ENCODE measurements around the gene VSX2.
A peak's percentile ranks its signal among the peaks of the same experiment; 100 is the strongest.

Gene VSX2

DNA sequence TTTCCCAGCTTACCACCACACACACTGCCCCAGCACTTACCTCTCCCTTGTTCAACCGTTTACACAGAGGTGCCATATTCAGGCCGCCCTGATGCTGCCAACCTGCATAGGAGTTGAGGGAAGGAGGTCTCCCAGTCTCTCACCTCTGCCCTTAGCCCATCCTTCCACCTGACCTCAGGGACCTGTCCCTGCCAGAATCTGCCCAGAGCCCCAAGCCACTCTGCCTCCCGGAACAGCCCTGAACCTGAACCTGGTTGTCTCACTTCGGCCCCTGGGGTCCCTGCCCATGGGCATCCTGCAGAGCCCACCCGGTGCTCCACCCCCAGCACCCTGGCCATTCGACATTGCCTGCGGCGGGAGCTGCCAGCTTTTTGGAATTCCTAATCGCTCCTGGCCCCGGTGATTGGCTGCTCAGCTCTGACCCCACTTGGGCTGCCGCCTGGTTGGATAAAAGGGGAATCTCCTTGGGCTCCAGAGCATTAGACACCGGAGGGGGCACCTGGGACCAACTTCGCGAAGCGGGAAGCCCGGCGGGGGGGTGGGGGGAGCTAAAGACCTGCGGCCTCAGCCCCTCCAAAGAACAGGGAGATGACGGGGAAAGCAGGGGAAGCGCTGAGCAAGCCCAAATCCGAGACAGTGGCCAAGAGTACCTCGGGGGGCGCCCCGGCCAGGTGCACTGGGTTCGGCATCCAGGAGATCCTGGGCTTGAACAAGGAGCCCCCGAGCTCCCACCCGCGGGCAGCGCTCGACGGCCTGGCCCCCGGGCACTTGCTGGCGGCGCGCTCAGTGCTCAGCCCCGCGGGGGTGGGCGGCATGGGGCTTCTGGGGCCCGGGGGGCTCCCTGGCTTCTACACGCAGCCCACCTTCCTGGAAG, at the start of gene VSX2:
Gene VSX2 (plus strand): TSS at position 476 of the 874 bp plus-strand sequence. CDS start 113 bp downstream, at position 589.
- no peak for DNase-seq (ENCODE audit: low spot score)

DNA sequence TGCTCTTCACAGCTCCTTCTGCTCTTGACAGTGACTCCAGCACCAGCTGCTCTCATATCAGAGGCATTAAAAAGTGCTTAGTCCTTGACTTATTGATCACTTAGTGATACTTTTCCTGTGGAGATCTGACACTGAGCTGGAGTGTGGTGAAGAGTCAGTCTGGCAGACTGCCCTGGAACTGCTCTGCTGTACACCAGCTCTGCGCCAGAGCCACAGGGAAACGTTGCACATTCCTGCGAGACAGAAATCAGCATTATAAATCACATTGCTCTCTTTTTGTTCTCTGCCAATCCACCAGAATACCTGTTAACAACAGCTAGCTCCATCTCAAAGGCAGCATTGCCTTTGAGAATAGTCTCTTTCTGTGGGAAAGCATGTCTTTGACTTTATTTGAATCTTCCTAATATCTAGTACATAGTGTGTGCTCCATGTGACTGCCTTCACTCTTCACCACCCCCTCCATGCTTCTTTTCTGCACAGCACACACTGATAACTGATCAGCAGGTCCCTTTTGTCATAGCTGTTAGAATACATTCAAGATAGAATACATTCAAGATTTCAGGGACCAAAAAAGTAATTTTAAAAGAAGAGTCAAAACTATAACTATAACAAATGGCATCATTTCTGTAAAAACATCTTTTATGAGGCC, 48.2 kb upstream of the VSX2 start:
- no peak for DNase-seq (ENCODE audit: low spot score)

DNA sequence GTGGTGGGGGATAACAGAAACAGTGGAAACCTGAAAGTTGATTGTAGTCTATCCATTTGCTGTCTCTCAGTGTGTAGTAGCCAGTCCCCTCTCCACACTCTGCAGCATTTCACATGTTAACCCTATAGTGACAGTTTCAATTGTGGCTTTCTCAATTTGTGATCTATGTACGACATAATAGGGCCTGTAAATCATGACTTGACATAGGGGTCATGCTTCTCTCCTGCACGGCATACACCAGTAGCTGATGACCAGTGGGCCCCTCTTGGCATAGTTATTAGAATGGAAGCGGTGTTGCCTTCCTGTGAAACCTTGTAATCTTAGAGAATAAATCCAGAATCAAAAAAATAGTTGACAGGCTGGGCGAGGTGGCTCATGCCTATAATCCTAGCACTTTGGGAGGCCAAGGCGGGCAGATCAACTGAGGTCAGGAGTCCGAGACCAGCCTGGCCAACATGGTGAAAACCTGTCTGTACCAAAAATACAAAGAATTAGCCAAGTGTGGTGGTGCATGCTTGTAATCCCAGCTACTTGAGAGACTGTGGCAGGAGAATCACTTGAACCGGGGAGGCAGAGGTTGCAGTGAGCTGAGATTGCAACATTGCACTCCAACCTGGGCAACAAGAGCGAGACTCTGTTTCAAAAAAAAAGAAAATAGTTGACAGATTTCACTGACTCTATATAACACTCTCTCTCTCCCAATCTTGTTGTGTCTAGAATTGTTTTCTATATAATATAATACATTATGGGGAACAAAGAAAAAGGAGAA, 44.6 kb upstream of the VSX2 start:
- no peak for DNase-seq (ENCODE audit: low spot score)

DNA sequence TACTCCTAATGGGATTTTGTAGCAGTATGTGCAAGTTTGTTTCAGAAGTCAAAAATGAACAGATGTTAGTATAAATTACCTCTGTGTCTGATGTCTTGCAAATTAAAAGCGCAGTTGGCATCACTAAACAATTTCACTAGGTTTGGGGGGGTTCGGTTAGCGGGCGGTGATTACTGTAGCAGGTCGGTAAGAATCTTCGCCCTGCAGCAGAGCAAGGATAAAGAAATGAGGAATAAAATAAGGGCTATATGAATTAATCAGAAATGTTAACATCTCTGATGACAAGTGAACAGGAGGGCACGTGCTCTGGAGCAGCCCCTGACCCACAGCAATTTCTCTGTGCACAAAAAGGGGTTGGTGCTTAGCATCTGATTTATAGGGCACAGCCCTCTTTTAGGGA, 43.6 kb upstream of the VSX2 start:
- no peak for DNase-seq (ENCODE audit: low spot score)

DNA sequence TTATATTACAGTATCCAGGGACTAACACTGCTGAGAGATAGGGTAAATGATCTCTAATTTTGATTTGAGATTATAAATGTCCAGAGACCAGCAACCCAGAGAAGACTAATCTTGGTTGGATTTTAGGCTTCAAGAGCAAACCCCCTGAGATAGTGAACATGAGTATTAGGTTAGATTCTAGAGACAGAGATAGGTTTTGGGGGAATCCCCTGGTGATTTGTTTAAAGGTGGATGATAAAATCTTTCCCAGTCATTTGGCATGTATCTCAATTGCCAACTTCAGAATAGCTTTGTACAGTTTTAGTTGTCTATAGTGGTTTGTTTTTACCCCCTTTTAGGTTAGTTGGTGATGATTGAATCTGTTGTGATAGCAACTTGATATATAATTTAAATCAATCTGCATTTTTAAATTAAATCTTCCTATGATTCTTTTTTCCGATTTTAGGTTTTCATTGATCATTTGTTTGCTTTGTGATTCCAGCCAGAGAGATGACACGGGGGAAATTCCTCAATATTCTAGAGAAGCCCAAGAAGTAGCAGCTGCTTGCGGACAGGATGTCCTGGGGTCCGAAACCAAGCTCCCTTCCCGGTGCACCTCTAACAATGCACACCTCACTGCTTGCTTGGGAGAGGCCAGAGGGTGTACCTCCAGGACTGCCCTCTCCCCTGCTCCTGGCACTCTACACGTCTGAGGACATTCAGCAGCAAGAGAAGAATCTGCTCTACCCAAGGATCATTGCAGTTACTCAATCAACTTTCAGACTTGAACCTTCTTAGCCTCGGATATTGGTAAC, 40.6 kb upstream of the VSX2 start:
- no peak for DNase-seq (ENCODE audit: low spot score)

DNA sequence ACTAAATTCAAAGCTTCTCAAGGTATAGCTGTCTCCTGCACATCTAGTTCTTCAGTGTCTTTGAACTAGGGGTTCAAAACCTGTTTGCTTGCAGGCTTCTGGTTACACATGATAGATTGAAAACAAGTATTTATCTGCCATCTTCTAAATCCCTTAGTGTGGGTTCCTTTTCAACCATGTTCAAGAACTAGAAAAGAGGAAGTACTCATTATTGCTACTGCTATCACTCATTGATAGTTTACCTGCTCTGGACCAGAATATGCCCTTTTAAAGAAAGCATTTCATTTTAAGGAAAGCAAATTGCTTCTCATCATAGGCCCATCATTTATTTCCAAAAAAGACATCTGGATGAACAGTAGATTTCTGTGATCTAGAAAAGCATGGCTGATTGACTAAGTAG, 37.1 kb upstream of the VSX2 start:
- DNase-seq (ENCODE audit: low spot score): no peak

DNA sequence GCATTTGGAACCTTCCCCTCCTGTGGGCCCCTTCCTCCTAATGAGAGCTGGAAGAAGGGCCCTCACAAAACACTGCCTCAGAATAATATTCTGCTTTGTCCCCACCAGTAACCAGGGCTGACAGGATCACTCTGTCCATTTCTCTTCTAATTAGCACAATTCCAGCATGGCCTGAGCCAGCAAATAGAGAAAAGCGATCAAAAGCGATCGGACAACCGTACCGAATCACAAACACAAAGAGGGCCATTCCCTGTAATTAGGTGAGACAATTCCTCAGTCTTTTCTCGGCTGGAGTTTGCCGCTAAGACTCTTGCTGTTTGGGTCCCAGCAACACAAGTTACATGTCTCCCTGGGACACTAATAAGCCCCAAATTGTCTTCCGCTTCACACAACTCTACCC, 35.6 kb upstream of the VSX2 start:
- DNase-seq (ENCODE audit: low spot score): no peak

DNA sequence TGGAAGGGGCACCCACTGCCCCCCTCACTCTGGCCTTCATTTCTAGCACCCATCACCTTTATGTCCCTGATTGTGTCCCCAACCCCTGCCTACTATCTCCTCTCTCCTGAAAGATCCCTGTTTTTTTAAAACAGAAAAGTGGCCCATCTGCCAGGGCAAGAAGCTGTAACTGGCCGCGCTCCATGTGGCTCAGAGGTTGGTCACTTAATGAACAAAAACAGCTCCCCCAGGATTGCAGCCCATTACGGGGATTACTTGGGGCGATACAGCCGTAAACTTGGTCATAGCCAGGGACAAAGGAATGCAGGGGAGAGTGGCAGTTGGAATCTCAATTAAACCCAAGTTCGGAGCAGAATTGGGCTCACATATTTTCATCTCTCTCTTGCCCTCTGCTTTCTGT, 34.8 kb upstream of the VSX2 start:
- no peak for DNase-seq (ENCODE audit: low spot score)

DNA sequence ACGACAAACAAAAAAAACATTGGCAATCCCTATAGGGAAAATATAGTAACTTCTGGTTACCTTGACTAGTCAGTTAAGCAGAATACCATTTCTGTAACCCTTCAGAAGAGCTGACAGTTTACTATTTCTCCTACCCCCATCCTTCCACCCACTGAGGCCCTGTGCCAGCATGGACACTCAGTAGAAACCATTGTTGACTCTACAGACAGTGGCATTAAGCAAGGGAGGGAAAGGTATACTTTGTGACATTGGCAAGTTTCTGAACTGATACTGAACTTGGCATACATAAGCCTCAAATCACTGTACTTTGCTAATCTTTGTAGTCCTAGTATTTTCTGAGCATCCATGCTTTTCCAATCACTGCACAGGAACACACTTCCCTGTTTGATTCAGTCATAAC, 33.4 kb upstream of the VSX2 start:
- no peak for DNase-seq (ENCODE audit: low spot score)

DNA sequence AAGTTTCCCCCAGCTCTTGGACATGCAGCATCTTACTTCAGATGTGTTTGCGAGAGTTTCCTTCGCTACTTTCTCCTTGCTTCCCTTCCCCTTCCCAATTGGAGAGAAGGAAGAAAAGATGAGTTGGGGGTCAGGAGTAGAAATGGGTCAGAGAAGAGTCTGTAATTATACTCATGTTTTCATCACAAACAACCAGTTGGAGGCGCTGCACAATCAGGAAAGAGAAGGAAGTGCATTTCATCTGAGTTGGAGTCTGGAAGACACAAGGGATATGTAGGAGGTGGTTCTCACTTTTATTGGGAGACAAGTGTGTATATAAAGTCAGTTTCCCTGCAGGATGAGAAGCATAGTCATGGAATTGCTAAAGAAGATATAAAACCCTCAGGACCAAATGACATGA, 31.3 kb upstream of the VSX2 start:
- DNase-seq (ENCODE audit: low spot score): no peak

DNA sequence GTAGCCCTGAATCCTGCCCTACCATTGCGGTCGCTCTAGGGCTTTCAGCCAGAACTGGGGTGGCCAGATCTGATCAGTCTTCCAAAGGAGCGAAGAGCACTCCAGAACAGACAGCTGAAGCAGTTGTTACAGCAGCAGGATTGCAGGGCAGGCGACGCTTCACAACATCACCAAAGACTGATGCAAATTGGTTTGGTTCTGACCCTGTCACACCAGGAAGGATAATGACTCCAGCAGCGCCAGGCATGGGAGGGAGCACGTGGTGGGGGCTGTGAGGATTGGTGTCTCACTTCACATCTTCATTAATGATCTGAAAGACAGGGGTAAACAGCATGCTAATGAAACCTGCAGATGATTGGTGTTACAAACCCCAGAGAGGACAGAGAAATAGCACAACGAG, 30.6 kb upstream of the VSX2 start:
- no peak for DNase-seq (ENCODE audit: low spot score)

DNA sequence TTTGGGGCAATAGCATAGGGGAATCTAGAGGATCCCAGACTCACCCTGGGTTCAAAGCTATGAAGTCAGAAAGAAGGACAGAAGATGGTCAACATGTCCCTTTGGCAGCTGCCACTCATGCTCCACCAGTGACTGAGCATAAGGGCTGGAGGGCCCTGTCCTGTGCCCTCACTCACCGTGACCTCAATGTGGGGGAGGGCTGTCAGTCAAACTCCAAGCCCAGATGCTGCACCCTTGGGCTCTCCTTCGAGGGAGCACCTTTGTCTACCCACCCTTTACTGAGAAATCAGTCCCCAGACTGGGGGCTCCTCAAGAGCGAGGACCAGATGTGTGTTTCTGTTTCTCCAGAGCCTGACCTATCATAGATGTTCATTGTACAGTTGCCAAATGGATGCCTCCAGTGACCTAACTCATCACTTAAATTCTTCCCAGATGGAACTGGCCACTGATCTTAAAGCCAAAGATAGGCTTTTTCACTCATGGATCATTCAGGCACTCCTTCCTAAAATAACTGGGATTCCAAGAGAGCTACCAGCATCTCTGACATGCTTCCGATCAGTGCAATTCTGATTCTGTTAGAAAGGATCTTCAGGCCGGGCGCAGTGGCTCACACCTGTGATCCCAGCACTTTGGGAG, 27.2 kb upstream of the VSX2 start:
- DNase-seq (ENCODE audit: low spot score): no peak

DNA sequence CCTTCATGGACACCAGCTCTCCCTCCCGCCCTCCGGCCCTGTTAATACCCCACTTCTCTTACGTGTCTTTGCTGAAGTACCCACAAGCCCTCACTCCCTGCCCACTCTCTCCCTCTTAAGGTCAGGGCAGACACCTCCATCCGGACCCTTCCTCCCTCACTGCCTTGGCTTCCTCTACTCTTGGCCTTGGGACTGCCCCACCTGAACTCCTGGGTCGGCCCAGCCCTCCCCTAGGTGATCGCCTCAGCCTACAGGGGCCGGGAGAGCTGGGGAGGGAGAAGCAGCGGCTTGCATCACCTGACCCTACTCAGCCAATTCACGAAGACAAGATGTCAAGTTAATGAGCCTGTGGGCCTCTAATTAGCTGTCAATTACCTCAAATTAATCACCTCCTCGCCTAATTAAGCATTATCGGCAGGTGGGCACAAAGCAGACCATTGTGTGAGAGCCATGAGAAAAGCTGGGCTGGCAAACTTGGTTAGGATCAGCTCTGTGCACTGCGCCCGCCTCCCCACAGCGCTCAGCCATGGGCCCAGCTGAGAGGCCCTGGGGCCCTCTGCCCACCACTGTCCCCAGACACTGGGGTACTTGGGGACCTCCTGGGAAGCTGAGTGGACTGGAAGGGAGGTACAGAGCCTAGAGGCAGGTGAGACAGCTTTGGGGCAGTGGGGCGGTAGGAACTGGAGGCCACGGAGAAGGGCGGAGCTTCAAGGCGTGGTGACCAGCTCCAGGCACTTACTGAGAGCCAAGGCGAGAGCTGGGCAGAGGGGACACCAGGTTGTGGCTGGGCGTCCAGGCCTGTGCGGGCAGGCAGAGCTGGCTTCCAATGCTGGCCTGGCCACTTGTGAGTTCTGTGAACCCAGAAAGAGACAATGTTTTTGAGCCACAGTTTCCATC, 25.1 kb upstream of the VSX2 start:
- DNase-seq (ENCODE audit: low spot score): no peak

DNA sequence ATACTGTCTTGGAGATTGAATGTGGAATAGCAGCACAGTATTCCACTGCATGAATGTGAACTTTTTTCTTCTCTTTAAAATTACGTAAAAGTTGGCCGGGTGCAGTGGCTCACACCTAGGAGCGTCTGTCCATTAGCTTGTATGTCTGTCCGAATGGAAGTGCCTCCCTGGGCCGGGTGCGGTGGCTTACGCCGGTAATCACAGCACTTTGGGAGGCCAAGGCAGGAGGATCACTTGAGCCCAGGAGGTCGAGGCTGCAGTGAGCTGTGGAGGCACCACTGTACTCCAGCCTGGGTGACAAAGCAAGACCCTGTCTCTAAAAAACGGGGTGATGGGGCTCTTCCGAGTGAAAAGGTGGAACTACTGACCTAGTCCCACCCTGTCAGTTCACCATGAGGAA, 22.6 kb upstream of the VSX2 start:
- DNase-seq (ENCODE audit: low spot score): no peak

DNA sequence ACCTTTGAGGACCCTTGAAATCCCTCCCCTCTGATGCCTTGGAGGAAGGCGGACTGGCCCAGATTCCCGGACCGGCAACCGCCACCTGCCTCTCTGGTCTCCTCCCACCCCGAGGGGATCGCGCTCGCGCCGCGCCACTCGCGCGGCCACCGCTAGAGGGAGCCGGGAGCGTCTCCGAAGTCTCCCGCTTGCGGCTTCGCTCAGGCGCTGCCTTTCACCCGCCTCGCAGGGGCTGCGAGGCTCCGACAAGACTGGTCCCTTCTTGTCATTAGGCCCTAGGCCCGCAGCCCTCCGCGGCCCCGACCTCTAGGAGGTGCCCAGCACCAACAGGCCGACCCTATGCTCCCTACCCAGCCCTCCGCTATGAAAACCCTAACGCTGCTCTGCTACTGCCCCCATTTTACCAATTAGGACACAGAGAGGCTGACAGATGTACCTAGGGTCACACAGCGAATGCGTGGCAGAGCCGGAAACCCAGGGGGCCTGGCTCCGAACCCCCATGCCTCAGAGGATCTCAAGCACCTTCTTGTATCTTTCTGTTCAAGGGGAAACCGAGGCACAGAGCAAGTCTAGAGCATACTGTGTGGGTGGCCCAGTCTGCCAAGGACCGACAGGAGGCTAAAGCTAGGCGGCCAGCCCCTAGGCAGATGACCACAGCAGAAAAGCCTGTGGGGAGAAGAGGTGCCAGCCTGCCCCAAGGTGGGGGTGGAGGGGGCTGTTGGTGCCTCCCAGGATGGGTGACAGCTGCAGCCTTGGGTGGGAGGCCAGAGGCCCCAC, 21.4 kb upstream of the VSX2 start:
- peak; percentile 89 for DNase-seq (ENCODE audit: low spot score)

DNA sequence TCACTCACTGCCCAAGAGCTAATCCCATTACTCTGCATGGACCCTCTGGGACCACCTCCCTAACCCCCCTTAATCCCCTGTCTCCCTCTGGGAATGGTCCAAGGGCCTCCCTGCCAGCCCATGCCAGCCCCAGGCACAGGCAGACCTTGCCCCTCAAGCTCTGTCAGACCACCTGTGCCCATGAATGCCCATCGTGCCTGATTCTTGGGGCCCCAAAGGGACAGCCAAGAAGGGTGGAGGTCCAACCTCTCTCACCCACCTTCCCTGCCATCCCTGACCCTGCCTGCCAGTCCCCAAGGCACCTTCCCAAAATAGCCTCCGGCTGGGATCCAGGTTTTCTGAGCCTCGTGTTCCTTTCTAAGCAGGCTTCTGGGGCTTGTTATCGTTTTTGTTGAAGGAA, 20.8 kb upstream of the VSX2 start:
- DNase-seq (ENCODE audit: low spot score): no peak

DNA sequence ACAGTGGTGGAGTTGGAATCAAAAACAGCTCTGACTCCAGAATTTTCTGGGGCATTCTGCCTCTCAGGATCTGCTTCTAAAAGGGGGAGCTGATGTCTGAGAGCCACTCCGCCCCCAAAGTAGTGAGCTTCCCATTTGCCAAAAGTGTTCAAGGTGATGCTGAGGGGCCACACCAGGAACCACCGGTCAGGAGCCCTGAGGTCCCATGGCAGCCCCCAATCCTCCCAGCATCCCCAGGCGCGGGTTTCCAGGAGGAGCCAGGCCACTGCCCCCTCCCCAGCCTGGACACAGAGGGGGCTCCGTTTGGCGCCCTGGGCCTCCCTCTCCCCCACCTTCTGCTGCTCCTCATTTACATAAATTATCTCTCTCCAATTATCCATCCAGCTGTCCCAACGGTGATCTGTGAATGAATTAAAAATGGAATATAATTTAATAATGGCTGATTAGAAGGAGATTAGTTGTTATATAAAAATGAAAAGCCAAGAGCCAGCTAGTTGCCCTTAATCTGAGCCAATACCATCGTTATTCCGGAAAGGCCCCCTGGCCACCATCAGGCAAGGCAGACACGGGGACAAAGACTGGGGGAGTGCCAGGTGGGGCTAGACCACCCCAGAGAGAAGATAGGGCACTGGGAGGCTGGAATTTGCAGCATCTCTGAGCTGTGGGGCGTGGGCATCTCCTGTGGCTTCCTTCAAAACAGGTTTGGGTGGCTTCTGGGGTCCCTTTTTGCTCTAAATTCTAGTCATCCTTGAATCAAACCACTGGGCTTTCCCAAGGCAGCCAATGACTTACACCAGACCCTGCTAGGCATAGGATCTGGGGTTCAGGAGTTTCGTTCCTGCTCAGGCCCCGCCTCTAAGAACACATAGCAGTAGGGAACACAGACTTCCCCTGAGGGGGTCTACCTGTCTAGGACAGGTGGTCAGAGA, 19.7 kb upstream of the VSX2 start:
- no peak for DNase-seq (ENCODE audit: low spot score)

DNA sequence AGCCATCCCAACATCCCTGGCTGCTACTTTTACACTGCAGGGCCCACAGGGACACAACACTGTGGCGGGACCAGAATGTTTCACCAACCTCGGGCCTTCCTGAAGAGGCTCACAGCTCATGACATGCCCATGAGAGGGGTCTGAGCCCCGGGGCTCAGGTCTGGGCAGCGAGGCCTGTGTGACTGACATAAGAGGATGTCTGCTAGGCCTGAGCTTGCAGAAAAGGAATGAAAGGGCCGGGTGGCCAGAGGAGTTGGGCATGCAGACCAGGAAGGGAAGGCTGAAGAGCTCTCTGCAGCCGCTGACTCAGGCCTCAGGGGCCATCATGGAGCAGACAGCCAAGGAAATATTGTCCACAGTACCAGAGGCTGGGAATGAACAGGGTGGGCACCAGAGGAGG, 18.3 kb upstream of the VSX2 start:
- DNase-seq (ENCODE audit: low spot score): no peak

DNA sequence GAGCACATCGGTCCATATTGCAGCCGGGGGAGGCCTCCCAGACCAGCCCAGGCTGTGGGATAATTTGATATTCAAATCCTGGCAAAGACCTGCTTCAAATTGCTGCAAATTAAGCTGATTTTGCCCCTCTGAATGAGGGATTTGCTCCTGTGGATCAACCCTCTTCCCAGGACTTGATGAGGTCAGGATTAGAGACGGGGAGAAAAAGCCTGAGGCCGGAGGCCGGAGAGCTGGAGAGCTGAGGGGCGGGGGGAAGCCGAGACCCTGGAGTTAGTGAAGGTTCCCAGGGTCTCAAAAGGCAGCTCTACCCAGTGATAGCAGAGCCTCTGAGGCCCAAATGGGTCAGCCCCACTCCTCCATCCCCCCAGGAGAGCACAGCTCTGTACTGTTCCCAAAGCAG, 17.5 kb upstream of the VSX2 start:
- DNase-seq (ENCODE audit: low spot score): no peak

Measured in hepatic stellate cell (primary cell).